Stimulated activated CD4-positive, alpha-beta T cell treated with anti-CD3 and anti-CD28 coated beads, Interleukin-1b, Interleukin-23, amount 100 ng/mL, for 1 hour (primary cell): ENCODE results near the gene SHC4.
"Not testable (repeated sequence)": the region's sequence is repeated elsewhere in the genome, so short reads cannot be mapped to it uniquely, and the experiment has no call there.

Source experiments
- DNase-seq, 2 donors: peaks; one replicate each; pipeline ENCODE4 v3.0.0-alpha.2; 2020; ENCODE audit warnings: low read depth in 2 of 2

The SHC4 gene, protein sequence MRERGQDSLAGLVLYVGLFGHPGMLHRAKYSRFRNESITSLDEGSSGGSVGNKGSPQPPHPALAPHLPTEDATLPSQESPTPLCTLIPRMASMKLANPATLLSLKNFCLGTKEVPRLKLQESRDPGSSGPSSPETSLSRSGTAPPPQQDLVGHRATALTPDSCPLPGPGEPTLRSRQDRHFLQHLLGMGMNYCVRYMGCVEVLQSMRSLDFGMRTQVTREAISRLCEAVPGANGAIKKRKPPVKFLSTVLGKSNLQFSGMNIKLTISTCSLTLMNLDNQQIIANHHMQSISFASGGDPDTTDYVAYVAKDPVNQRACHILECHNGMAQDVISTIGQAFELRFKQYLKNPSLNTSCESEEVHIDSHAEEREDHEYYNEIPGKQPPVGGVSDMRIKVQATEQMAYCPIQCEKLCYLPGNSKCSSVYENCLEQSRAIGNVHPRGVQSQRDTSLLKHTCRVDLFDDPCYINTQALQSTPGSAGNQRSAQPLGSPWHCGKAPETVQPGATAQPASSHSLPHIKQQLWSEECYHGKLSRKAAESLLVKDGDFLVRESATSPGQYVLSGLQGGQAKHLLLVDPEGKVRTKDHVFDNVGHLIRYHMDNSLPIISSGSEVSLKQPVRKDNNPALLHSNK

DNA sequence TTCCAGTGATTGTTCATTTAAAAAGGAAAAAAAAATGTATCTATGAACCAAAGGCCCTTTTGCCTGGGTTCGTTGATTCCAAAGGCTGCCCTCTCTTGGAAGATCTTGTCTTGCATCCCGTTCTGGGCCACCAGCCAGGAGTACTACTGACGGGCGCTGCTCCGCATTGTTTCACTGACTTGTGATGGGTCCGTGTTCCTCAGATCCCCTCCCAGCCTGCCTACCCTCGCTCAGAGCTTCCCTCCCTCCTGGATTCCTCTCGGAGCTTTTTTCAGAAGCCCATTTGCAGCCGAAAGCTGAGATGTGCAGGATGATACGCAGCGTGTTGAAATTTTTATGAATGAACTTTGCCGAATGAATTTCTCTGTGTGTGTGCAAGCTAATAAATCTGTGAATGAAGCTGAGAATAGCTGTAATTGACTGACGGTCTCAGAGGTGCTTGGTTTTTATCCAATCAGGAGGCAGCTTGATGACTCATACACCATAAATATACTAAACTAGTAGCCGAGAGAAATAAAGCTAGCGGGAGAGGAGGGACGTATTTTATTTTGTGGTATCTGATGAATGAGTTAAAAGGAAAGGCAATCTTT lies at the start of gene SHC4:
TSS of gene SHC4 (minus strand) at position 396 of the 590 bp plus-strand sequence. CDS start 904 bp downstream, outside the sequence.
- DNase-seq: no peak

DNA sequence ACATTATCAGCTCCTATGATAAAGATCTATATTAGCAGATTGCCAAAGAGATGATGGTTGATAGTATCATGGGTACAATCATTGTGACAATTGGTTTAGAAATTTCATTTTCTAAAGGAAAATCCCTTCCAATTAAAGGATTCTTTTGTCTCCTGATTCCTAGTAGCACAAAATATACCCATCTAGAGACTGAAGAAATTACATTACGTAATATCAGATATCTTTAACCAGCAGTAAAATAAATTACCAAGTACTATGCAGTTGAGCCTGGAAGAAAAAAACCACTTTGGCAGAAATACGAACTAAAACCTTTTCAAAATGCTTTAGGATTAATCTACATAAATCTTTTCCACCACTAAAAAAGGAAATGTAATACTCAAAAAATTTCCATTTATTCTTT lies 35.6 kb upstream of the SHC4 start:
- no peak for DNase-seq

DNA sequence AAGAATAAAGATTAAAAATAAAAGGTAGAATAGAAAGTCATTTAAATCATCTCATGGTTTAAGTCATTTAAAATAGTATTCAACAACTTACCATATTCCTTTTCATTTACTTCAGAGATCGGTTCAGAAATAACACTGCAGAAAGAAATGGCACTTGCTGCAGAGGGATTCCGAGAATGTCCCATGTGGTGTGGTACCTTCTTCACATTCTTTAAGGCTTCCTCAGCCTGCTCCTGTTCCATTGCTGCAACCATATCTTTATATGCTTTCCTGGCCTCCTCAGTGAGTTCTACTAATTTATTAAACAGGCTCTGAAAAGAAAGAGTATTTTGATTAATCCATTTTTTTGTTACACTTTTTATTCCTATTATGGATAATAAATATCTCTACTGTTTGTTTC lies 32.6 kb upstream of the SHC4 start:
- DNase-seq: no peak

DNA sequence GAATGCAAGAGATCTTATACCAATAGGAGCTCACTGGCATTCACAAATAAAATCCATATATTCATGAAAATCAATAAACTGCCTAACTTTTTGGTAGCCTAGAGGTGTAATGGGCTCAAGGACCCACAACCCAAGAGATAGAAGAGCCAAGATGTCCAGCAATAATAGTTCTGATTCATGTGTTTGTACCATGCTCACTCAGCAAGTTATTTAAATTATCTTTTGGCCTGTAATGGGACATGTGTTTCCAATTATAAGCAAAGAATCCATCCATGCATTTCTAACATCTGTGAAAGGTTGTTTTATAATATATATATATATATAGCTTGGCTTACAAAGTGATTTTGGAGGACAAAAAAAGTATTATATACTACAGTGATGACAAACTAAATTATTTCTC lies 29.7 kb upstream of the SHC4 start:
- no peak for DNase-seq

DNA sequence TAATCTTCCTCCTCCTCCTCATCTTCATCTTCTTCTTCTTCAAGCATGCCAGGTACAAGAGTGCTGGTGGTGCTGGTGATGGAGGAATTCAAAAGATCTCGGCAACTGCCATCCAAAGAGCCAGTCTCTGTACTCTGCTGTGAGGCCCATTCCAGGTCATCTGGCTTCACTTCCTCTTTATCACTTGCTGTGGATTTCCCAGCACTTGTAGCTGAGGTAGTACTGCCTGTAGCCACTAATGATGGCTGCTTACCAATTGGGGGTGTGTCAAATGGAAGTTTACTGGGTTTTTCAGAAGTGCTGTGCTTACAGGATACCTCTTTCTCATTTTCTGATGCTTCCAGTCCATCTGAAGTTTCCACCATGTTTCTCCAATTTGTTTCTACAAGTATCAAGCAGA lies 28.8 kb upstream of the SHC4 start:
- no peak for DNase-seq

DNA sequence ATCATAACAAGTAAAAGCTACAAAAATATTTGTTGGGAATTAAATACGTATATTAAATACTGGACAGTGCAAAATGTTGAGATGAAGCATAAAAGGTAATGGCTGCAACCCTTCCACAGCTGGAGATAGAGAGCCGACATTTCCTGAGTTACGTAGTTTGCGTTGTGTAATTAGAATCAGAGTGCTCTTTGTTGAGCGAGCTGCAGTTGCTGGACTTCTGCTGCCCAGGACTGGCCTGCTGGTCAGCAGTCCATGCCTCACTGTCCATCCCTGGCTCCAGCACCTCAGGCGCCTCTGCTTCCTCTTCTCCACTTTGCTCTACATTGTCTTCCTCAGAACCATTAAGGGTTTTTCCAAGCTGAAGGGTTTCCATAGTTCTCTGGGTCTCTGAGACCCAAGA lies 28.4 kb upstream of the SHC4 start:
- no peak for DNase-seq

DNA sequence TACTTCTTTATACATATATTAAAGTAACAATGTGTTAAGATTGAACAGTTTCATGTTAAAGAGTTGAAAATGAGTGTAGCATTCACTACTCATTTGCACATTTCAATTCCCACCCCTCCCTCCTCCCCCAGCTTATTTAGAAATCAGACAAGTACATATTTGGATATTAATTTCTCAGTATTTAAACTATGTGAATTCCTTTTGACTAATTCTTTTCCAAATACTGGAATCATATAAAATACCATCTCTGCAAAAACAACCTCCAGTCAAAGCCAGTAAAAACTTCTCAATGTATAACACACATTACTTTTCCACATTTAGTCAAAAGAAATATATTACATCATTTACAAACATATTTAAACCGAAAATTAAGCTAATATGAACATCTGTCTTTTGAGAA lies 25.5 kb upstream of the SHC4 start:
- no peak for DNase-seq

DNA sequence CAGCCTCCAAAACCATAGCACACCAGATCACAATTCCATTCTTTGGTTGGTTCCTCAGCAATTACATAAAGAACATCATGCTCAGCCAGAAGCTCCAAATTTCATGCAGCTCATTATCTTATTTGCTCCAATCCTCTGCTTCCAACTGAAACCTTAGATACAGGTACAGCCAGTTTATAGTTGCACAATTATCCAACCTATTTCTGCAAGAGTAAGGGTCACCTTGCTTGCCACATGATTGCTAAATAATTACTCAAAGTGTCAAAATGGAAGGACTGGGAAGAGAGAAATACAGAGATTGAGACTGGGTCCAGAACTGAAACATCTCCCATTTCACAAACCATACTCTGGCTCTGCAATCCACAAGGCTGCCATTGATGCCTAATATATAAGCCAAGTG lies 23.4 kb upstream of the SHC4 start:
- no peak for DNase-seq

DNA sequence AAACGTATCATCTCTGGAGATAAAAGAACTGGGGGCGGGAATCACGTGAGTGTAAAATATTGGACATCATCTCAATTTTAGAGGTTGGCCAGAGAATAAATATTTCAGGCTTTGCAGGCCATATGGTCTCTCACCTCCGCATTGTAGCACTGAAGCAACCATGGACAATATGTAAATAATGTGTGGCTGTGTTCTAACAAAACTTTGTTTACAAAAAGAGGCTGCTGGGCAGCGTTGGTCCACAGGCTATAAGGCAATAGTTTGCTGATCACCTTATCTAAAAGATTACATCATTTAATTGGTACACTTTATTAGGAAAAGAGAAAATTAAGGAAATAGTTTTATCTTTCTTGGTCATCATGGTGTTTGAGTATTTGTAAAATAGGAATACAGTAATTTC lies 22.5 kb upstream of the SHC4 start:
- DNase-seq: no peak

DNA sequence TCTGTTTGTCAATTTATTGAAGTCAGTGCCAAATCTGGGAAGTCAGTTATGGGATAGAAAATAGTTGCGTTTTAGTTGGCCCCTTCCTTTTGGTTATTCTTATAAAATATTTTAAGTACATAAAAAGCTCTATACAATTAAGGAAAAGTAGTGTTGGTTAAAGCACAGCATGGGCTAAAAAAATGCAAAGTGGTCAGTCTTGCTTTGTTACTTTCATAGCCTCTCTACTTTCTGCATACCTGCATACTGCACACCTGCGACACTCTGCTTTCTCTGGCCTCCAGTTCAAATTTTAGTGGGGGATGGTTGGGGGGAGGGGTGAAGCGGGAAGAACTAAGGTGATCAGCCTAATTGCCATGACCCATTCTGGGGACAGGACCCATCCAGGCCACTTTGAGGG lies 21.8 kb upstream of the SHC4 start:
- DNase-seq: no peak

DNA sequence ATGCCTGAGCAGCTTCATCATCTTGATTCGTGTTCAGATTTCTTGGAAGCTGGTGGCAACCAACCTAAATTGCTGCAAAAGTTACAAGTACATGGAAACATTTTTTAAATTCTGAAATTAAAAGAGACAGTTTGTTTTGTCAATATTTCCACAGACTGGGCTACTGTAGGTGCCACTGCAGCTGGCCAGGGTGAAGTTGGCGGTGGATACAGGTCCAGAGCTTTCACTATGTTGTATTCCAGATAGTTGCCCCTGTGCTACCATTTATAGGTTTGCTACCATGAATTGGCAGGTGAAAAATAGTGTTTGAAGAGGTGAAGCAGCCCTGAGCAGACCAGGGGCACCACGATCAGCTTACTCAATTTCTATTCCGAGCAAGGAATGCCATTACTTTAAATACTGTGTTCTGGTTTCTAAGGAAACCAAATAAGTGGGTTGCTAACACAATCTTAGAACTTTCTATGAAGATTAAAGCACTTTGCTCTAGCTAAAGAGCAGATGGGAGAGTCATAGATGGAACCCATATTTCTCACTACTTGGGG lies 21.2 kb upstream of the SHC4 start:
- no peak for DNase-seq

DNA sequence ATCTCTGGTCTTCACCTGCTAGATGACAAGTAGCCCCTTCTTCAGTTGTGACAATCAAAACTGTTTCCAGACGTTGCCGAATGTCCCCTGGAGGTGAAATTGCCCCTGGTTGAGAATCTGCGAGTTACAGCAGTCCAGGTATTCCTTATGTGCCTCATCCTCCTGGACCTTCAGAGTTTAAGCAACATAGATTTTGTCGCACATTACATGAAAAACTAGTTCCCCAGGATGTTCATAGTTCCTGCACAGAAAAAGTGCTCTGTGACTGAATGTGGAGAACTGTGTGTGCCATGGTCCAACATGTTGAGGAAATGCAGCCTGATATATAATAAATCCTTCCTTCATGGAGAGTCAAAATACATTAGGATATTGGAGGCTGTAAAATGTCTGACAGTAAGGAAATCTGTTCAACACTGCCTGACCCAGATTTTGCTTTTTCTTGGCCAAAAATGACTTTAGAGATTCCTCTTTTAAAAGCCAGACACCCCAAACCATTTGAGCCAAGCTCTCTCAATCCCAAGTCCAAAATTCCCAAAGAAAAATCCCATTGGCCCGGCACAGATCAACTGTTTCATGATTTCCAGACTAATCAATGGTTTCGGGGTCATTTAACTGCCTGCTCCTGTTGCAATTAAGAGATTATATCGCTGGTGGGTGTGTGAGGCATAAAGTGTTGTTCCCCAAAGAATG lies 20.4 kb upstream of the SHC4 start:
- DNase-seq: no peak

DNA sequence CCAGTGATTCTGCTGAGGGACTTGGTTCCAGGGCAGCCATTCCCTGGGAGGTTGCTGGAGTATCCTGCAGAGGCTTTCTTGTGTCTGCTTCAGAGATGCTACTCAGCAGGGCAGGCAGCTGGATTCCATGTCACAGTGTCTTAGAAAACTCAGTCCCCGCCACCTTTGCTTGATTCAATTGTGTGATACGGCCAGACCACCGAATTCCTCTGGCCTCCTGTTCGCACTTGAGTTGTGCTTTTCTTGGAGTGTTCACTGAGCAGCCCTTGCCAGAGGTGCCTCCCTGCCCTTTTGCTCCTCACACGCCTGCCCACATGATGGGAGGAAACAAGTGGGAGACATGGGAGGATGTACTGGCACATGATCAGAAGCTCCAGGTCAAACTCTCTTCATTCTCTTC lies 19.6 kb upstream of the SHC4 start:
- DNase-seq: no peak

DNA sequence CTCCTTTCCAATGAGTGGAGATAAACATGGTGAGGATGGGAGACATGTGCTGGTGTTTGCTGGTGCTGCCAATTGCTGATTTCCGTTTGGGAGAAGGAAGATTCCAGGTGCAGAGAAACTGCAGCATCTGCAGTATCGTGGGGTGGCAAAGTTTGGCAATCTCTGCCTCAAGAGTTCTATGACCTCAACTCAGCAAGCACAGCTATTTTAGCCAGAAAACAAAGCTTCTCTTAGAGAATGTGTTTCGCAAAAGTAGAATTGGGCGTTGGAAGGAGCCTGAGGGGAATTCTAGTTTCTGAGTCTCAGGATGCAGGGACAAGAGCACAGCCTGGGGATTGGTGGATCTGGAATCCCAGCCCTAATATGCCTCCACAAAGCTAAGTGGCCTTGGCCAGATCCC lies 18.2 kb upstream of the SHC4 start:
- no peak for DNase-seq

DNA sequence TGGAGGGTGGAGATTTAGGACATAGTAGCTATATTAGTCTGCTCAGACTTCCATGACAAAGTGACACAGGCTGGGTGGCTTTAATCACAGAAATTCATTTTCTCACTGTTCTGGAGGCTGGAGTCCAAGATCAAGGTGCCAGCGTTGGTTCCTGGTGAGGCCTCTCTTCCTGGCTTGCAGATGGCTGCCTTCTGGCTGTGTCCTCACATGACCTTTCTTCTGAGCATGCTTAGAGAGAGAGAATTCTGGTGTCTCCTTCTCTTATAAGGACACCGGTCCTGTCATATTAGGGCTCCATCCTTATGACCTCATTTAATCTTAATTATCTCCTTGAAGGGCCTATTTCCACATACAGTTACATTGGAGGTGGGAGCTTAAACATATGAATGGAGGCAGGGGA lies 14.9 kb upstream of the SHC4 start:
- no peak for DNase-seq

DNA sequence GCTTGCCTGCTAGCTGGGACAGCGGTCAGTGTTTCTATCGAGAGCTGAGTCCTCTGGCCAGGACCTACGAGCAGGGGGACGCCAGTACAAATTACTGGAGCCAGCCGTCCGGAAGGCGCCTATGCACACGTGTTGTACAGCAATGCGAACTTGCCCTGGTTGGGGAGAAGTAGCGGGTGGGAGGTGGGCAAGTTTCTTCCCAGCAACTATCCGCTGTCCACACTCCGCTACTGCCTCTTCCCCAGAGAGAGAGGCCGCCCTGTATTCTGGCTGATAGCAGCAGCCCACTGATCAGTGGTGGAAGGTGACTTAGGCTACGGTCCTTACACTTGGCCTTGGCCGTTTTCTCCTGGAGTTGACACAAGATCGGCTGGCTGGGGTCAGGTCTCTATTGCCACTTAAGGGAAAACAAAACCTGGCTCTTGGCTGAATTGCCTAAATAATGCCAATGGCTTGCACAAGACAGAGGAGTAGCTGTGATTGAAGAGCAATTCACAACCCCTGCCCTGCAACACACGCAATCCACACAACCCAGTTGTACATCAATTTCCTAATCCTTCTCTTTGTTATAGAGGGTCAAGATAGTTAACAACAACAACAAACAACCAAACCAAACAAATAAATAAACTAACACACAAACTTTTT lies 12.8 kb upstream of the SHC4 start:
- DNase-seq: no peak

DNA sequence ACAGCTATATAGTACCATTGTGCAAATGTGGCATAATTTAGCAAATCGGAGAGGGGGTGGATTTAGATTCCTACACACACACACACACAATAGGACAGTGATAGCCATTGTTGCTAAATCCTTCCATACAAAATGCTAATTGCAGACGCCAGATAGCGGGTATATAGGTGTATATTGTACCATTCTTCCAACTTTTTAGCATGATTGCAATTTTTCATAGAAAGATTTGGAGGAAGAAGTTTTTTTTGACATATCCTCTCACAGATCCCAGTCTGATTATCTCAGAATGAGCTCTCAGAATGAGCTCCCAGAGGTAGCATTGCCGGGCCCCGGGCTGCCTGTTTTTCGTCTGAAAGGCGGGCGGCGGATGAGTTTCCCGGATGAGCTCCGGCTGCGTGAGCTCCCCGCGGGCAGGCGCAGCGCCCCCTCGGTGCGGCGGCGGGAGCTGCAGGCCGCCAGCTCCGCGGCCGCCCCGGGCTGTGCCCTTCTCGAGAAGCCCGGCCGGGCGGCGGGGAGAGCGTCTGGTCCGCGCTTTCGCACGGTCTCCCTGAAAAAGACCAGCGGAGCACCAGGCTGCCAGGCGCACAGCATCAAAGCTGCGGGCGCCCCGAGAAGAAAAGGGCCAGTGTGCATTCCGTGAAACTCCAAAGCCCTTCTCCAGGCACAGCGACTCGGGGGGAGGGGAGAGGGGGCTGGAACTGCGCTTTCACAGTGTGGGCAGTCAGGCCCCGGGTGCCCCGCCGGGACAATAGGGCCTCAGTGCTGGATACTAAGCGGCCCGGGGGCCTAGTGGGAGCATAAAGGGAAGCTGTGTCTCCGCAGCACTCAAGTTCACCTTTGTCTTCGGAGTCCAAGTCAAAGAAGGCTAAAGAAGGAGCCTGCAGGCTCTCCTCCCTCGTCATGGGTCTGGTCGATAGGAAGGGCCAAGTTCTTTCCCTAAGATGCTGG lies 12.0 kb upstream of the SHC4 start:
- peak; percentile 29 to 54 for DNase-seq

DNA sequence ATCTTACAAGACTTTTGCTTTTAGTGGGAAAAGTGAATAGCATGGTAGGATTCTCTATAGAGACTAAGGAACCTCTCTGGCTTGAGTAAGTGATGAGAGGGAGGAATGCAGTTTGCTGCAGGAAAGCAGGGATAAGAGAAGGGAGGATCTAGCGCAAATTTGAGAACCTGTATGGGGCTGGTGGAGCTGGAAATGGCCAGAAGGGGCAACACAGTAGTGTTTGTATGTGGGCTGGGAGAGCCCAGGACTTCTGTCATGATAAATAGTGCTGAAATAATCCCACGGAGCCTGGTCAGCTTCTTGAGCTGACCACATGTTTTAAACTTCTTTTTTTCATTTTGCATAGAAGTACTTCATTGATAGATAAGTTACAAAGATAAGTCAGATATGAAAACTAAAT lies 11.2 kb upstream of the SHC4 start:
- DNase-seq: no peak

DNA sequence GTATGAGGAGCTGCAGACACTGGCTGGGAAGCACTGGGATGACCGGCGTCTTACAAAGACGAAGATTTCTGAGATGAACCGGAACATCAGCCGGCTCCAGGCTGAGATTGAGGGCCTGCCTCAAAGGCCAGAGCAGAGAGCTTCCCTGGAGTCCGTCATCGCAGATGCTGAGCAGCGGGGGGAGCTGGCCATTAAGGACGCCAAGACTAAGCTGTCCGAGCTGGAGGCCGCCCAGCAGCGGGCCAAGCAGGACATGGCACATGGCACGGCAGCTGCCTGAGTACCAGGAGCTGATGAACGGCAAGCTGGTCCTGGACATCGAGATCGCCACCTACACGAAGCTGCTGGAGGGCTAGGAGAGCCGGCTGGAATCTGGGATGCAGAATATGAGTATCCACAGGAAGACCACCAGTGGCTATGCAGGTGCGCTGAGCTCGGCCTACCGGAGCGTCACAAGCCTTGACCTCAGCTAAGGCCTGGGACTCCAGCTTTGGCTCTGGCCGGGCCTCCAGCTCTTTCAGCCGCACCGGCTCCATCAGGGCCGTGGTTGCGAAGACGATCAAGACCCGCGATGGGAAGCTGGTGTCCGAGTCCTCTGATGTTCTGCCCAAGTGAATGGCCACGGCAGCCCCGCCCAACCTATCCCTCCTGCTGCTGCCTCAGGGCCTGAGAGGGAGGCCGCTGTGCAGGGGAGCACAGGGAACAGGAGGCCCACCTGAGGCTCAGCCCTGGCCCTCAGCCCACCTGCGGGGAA lies 9.2 kb upstream of the SHC4 start:
- no peak for DNase-seq

DNA sequence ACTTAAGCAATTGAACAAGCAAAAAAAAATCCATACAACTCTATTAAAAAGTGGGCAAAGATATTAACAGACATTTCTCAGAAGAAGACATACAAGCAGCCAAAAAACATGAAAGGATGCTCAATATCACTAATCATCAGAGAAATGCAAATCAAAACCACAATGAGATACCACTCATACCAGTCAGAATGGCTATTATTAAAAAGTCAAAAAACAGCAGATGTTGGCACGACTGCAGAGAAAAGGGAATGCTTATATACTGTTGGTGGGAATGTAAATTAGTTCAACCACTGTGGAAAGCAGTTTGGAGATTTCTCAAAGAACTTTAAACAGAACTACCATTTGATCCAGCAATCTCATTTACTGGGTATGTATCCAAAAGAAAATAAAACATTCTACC lies 7.2 kb upstream of the SHC4 start:
- DNase-seq: not testable (repeated sequence)
